Transverse colon (tissue), 4 donors: ENCODE measurements around the gene ISLR.

Experiments
- CTCF ChIP-seq, 5 experiments: fragments of 200-600 bp in 3 of 5; fragments of 450-650 bp in 2 of 5; sonication (generic) in 3 of 5; IDR thresholded peaks; 1 replicate in 2 of 5; 2 replicates in 3 of 5; pipeline ENCODE4 v1.5.1; 2016 to 2017; ENCODE audit warnings: antibody characterized with exemption in 5 of 5, inconsistent platforms in 3 of 5, mild to moderate bottlenecking in 2 of 5, moderate library complexity in 1 of 5
- EP300 ChIP-seq: sonication (generic); formaldehyde crosslinking; IDR thresholded peaks from one replicate; pipeline ENCODE4 v1.6.1; 2017; ENCODE audit warnings: antibody characterized with exemption, low read depth
- POLR2A ChIP-seq: fragments of 450-650 bp; IDR thresholded peaks from one replicate; pipeline ENCODE4 v1.6.1; 2016; ENCODE audit warnings: antibody characterized with exemption, mild to moderate bottlenecking, moderate library complexity
- POLR2AphosphoS5 ChIP-seq, 3 donors: sonication (generic); formaldehyde crosslinking; IDR thresholded peaks; one replicate each; pipeline ENCODE4 v1.6.1; 2016; ENCODE audit warnings: antibody characterized with exemption in 3 of 3

GRCh38 chr15:74165461-74165860, 8.0 kb upstream of the ISLR start:
- TF ChIP-seq CTCF (IDR thresholded peaks at IDR 0.05): no peak
- no peak for TF ChIP-seq POLR2A
- no peak for TF ChIP-seq POLR2AphosphoS5 (IDR thresholded peaks at IDR 0.05)
- TF ChIP-seq EP300: no peak
